ENCODE measurements around the gene LTBP3. TPM values are rescaled to one million over a fixed set of nuclear protein-coding genes. Genes with fewer than 3 reads are reported as not detected.
A peak's percentile ranks its signal among the peaks of the same experiment; 100 is the strongest.

Gene LTBP3
- total and polyA plus RNA-seq, 9 of the 15 experiments (the other 6 are each of a cell fraction or from before 2014, with no cell fraction given) = 0.06 to 20.5 (median 4.8) TPM

DNA sequence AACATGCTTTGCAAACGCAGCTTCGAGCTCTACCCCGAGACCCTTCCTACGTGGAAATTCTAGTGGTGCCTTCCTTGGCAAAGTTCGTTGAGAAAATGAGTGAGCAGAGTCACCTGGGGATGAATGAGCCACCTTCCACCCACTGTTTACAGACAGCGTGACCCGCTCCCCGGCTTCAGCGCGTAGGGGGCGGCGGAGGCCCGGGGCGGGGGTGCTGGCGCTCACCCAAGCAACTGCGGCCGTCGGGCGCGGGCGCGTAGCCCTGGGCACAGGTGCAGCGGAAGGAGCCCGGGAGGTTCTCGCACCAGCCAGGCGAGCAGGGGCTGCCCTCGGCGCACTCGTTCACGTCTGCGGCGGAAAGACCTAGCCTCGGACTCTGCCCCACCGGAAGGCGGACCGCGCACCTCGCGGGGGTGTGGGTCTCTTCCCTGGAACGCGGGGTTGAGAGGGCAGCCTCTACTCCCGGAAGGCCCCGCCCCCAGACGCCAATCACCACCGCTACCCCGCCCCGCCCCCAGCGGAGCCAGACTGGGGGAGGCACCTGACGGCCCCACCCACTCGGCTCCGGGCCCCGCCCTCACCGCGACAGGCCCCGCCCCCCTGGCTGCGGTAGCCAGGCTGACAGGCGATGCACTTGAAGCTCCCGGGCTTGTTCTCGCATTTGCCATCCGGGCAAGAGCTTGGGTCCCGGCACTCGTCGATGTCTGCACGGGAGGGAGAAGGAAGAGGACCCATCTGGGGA is 11.8 kb downstream of the LTBP3 start (continued):
- TF ChIP-seq, protein P1, sequence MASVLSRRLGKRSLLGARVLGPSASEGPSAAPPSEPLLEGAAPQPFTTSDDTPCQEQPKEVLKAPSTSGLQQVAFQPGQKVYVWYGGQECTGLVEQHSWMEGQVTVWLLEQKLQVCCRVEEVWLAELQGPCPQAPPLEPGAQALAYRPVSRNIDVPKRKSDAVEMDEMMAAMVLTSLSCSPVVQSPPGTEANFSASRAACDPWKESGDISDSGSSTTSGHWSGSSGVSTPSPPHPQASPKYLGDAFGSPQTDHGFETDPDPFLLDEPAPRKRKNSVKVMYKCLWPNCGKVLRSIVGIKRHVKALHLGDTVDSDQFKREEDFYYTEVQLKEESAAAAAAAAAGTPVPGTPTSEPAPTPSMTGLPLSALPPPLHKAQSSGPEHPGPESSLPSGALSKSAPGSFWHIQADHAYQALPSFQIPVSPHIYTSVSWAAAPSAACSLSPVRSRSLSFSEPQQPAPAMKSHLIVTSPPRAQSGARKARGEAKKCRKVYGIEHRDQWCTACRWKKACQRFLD (CRISPR knock-in tag; IDR thresholded peaks at IDR 0.05) = no peak
- TF ChIP-seq RFX5 (IDR thresholded peaks at IDR 0.05; ENCODE audit: low read depth, low read length) (no peak), ZNF224 (CRISPR knock-in tag; IDR thresholded peaks at IDR 0.05) (no peak), ARID2 (IDR thresholded peaks at IDR 0.05) (no peak), TCF3 (CRISPR knock-in tag; IDR thresholded peaks at IDR 0.05) (no peak), FOXK2 (conservative IDR thresholded peaks at IDR 0.05 in 1 of 2, IDR thresholded peaks at IDR 0.05 in 1 of 2; ENCODE audit: low read depth in 2 of 2) (no peak)
- TF ChIP-seq, protein P2, sequence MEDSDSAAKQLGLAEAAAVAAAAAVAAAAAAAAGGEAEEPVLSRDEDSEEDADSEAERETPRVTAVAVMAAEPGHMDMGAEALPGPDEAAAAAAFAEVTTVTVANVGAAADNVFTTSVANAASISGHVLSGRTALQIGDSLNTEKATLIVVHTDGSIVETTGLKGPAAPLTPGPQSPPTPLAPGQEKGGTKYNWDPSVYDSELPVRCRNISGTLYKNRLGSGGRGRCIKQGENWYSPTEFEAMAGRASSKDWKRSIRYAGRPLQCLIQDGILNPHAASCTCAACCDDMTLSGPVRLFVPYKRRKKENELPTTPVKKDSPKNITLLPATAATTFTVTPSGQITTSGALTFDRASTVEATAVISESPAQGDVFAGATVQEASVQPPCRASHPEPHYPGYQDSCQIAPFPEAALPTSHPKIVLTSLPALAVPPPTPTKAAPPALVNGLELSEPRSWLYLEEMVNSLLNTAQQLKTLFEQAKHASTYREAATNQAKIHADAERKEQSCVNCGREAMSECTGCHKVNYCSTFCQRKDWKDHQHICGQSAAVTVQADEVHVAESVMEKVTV (CRISPR knock-in tag; IDR thresholded peaks at IDR 0.05) = no peak
- TF ChIP-seq, protein P3, sequence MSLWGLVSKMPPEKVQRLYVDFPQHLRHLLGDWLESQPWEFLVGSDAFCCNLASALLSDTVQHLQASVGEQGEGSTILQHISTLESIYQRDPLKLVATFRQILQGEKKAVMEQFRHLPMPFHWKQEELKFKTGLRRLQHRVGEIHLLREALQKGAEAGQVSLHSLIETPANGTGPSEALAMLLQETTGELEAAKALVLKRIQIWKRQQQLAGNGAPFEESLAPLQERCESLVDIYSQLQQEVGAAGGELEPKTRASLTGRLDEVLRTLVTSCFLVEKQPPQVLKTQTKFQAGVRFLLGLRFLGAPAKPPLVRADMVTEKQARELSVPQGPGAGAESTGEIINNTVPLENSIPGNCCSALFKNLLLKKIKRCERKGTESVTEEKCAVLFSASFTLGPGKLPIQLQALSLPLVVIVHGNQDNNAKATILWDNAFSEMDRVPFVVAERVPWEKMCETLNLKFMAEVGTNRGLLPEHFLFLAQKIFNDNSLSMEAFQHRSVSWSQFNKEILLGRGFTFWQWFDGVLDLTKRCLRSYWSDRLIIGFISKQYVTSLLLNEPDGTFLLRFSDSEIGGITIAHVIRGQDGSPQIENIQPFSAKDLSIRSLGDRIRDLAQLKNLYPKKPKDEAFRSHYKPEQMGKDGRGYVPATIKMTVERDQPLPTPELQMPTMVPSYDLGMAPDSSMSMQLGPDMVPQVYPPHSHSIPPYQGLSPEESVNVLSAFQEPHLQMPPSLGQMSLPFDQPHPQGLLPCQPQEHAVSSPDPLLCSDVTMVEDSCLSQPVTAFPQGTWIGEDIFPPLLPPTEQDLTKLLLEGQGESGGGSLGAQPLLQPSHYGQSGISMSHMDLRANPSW (CRISPR knock-in tag; IDR thresholded peaks at IDR 0.05) = 0 out of 2 replicates have a peak, but pooled peaks have one; percentile 41
- TF ChIP-seq, protein P4, sequence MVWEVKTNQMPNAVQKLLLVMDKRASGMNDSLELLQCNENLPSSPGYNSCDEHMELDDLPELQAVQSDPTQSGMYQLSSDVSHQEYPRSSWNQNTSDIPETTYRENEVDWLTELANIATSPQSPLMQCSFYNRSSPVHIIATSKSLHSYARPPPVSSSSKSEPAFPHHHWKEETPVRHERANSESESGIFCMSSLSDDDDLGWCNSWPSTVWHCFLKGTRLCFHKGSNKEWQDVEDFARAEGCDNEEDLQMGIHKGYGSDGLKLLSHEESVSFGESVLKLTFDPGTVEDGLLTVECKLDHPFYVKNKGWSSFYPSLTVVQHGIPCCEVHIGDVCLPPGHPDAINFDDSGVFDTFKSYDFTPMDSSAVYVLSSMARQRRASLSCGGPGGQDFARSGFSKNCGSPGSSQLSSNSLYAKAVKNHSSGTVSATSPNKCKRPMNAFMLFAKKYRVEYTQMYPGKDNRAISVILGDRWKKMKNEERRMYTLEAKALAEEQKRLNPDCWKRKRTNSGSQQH (CRISPR knock-in tag; IDR thresholded peaks at IDR 0.05) = peak; percentile 19; the same call in 1 of the 2 replicates
- TF ChIP-seq, protein P5, sequence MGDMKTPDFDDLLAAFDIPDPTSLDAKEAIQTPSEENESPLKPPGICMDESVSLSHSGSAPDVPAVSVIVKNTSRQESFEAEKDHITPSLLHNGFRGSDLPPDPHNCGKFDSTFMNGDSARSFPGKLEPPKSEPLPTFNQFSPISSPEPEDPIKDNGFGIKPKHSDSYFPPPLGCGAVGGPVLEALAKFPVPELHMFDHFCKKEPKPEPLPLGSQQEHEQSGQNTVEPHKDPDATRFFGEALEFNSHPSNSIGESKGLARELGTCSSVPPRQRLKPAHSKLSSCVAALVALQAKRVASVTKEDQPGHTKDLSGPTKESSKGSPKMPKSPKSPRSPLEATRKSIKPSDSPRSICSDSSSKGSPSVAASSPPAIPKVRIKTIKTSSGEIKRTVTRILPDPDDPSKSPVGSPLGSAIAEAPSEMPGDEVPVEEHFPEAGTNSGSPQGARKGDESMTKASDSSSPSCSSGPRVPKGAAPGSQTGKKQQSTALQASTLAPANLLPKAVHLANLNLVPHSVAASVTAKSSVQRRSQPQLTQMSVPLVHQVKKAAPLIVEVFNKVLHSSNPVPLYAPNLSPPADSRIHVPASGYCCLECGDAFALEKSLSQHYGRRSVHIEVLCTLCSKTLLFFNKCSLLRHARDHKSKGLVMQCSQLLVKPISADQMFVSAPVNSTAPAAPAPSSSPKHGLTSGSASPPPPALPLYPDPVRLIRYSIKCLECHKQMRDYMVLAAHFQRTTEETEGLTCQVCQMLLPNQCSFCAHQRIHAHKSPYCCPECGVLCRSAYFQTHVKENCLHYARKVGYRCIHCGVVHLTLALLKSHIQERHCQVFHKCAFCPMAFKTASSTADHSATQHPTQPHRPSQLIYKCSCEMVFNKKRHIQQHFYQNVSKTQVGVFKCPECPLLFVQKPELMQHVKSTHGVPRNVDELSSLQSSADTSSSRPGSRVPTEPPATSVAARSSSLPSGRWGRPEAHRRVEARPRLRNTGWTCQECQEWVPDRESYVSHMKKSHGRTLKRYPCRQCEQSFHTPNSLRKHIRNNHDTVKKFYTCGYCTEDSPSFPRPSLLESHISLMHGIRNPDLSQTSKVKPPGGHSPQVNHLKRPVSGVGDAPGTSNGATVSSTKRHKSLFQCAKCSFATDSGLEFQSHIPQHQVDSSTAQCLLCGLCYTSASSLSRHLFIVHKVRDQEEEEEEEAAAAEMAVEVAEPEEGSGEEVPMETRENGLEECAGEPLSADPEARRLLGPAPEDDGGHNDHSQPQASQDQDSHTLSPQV (IDR thresholded peaks at IDR 0.05) = no peak
- TF ChIP-seq, protein P6, sequence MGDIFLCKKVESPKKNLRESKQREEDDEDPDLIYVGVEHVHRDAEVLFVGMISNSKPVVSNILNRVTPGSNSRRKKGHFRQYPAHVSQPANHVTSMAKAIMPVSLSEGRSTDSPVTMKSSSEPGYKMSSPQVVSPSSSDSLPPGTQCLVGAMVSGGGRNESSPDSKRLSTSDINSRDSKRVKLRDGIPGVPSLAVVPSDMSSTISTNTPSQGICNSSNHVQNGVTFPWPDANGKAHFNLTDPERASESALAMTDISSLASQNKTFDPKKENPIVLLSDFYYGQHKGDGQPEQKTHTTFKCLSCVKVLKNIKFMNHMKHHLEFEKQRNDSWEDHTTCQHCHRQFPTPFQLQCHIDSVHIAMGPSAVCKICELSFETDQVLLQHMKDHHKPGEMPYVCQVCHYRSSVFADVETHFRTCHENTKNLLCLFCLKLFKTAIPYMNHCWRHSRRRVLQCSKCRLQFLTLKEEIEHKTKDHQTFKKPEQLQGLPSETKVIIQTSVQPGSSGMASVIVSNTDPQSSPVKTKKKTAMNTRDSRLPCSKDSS (IDR thresholded peaks at IDR 0.05; ENCODE audit: low read depth, partially characterized antibody) = no peak
